ENCODE measurements around the gene ACSM4.

DNA sequence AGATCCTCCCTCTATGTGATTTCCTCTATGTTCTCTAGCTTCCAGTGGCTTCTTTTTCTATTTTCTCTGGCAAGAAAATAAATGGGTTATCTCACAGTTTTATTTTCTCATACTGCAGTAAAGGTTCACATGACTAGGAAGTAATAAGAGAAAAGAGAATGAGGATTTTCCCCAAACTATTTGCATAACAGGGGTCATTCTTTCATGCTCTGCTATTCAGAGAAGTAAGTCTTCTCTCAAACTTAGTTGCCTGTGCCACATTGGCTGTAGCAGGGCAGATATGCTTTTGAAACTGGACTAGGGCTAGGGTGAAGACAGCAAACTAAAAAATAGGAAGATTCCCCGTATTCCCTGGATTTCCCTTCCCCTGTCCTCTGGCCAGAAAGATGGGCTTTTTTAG, 57.4 kb downstream of the ACSM4 start:
- no peak for TF ChIP-seq SALL2 (CRISPR knock-in tag; IDR thresholded peaks at IDR 0.05)
- TF ChIP-seq CAMTA2 (CRISPR knock-in tag; IDR thresholded peaks at IDR 0.05; ENCODE audit: borderline replicate concordance) = no peak
- TF ChIP-seq, protein P1, sequence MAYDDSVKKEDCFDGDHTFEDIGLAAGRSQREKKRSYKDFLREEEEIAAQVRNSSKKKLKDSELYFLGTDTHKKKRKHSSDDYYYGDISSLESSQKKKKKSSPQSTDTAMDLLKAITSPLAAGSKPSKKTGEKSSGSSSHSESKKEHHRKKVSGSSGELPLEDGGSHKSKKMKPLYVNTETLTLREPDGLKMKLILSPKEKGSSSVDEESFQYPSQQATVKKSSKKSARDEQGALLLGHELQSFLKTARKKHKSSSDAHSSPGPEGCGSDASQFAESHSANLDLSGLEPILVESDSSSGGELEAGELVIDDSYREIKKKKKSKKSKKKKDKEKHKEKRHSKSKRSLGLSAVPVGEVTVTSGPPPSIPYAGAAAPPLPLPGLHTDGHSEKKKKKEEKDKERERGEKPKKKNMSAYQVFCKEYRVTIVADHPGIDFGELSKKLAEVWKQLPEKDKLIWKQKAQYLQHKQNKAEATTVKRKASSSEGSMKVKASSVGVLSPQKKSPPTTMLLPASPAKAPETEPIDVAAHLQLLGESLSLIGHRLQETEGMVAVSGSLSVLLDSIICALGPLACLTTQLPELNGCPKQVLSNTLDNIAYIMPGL (CRISPR knock-in tag; IDR thresholded peaks at IDR 0.05; ENCODE audit: borderline replicate concordance in 1 of 2, low read depth in 1 of 2) = no peak
- TF ChIP-seq, protein P2, sequence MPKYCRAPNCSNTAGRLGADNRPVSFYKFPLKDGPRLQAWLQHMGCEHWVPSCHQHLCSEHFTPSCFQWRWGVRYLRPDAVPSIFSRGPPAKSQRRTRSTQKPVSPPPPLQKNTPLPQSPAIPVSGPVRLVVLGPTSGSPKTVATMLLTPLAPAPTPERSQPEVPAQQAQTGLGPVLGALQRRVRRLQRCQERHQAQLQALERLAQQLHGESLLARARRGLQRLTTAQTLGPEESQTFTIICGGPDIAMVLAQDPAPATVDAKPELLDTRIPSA (CRISPR knock-in tag; IDR thresholded peaks at IDR 0.05; ENCODE audit: borderline replicate concordance) = no peak
- TF ChIP-seq TAF15 (IDR thresholded peaks at IDR 0.05; ENCODE audit: low read depth, low read length, poor library complexity, severe bottlenecking) = no peak
- no peak for TF ChIP-seq YY1 (IDR thresholded peaks at IDR 0.05; ENCODE audit: insufficient read depth, insufficient replicate concordance, low read depth, low read length)

Data from HepG2 (cell line).